Neural cell (in vitro differentiated cells): Measurements from ENCODE around the gene ENOX1.

Experiments
- EP300 ChIP-seq: fragments of 450-650 bp; conservative IDR thresholded peaks from 2 replicates; pipeline ENCODE4 v1.6.1; 2014; ENCODE audit warnings: antibody characterized with exemption, mild to moderate bottlenecking, moderate library complexity; ENCODE audit not compliant: poor library complexity, severe bottlenecking
- EZH2 ChIP-seq: fragments of 200-600, 300-800 bp; shearing (Covaris generic), sonication (generic); IDR thresholded peaks from 2 replicates; pipeline ENCODE4 v1.6.1; 2014; ENCODE audit warnings: antibody characterized with exemption, low read length, borderline replicate concordance, mild to moderate bottlenecking; ENCODE audit not compliant: insufficient read depth, poor library complexity, severe bottlenecking
- MXI1 ChIP-seq: fragments of 450-650 bp; conservative IDR thresholded peaks from 2 replicates; pipeline ENCODE4 v1.6.1; 2014; ENCODE audit warnings: antibody characterized with exemption, mild to moderate bottlenecking; ENCODE audit not compliant: poor library complexity, severe bottlenecking
- POLR2AphosphoS5 ChIP-seq: IDR thresholded peaks from 2 replicates; pipeline ENCODE4 v1.6.1; 2012
- RAD21 ChIP-seq: fragments of 450-650 bp; conservative IDR thresholded peaks from 2 replicates; pipeline ENCODE4 v1.6.1; 2014; ENCODE audit warnings: antibody characterized with exemption, mild to moderate bottlenecking, moderate library complexity
- SMC3 ChIP-seq: fragments of 450-650 bp; conservative IDR thresholded peaks from 2 replicates; pipeline ENCODE4 v1.6.1; 2014; ENCODE audit warnings: antibody characterized with exemption, mild to moderate bottlenecking, moderate library complexity; ENCODE audit not compliant: poor library complexity
- TAF1 ChIP-seq: IDR thresholded peaks from 2 replicates; pipeline ENCODE4 v1.6.1; 2012; ENCODE audit warnings: low read depth
- TF ChIP-seq, protein P1 (sequence below): fragments of 450-650 bp; IDR thresholded peaks from 2 replicates; pipeline ENCODE4 v1.5.1; 2014; ENCODE audit warnings: antibody characterized with exemption, mild to moderate bottlenecking, moderate library complexity; ENCODE audit not compliant: poor library complexity, severe bottlenecking
- TF ChIP-seq, protein P2 (sequence below): IDR thresholded peaks from 2 replicates; pipeline ENCODE4 v1.6.1; 2012; ENCODE audit warnings: borderline replicate concordance

DNA sequence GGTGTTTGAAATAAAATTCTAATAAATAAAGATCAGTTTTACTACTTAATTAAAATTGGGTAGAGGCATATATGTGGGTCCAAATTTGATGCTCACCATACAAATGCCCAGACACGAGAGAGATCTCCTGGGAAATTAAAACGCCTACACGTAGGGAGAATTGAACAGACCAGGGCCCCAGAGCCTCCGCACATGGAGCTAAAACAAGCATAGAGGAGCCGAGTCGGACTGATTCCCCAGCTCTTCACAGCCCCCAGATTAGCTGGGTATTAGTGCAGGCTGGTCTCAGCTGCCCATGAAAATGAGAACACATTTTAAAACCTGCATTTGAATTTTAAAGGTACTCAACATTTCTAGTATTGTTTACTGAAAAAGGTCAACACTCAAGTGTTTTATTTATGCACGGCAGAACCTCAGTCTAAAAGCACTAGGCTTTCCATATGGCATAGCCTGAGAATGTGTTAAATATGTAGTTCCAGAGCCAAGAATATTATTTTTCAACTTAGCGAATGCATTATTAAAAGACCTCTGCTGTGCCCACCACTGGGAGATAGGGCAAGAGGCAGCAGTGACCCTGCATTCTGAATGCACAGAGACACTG lies 344.8 kb downstream of the ENOX1 start:
- TF ChIP-seq EP300 = no peak
- TF ChIP-seq, protein P1, sequence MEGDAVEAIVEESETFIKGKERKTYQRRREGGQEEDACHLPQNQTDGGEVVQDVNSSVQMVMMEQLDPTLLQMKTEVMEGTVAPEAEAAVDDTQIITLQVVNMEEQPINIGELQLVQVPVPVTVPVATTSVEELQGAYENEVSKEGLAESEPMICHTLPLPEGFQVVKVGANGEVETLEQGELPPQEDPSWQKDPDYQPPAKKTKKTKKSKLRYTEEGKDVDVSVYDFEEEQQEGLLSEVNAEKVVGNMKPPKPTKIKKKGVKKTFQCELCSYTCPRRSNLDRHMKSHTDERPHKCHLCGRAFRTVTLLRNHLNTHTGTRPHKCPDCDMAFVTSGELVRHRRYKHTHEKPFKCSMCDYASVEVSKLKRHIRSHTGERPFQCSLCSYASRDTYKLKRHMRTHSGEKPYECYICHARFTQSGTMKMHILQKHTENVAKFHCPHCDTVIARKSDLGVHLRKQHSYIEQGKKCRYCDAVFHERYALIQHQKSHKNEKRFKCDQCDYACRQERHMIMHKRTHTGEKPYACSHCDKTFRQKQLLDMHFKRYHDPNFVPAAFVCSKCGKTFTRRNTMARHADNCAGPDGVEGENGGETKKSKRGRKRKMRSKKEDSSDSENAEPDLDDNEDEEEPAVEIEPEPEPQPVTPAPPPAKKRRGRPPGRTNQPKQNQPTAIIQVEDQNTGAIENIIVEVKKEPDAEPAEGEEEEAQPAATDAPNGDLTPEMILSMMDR = no peak
- TF ChIP-seq, protein P2, sequence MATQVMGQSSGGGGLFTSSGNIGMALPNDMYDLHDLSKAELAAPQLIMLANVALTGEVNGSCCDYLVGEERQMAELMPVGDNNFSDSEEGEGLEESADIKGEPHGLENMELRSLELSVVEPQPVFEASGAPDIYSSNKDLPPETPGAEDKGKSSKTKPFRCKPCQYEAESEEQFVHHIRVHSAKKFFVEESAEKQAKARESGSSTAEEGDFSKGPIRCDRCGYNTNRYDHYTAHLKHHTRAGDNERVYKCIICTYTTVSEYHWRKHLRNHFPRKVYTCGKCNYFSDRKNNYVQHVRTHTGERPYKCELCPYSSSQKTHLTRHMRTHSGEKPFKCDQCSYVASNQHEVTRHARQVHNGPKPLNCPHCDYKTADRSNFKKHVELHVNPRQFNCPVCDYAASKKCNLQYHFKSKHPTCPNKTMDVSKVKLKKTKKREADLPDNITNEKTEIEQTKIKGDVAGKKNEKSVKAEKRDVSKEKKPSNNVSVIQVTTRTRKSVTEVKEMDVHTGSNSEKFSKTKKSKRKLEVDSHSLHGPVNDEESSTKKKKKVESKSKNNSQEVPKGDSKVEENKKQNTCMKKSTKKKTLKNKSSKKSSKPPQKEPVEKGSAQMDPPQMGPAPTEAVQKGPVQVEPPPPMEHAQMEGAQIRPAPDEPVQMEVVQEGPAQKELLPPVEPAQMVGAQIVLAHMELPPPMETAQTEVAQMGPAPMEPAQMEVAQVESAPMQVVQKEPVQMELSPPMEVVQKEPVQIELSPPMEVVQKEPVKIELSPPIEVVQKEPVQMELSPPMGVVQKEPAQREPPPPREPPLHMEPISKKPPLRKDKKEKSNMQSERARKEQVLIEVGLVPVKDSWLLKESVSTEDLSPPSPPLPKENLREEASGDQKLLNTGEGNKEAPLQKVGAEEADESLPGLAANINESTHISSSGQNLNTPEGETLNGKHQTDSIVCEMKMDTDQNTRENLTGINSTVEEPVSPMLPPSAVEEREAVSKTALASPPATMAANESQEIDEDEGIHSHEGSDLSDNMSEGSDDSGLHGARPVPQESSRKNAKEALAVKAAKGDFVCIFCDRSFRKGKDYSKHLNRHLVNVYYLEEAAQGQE = no peak
- no peak for TF ChIP-seq EZH2
- no peak for TF ChIP-seq POLR2AphosphoS5
- TF ChIP-seq MXI1 = no peak
- no peak for TF ChIP-seq RAD21
- TF ChIP-seq TAF1 = no peak
- no peak for TF ChIP-seq SMC3
